HG02973 (cell line): ENCODE measurements around the gene EPB41L3.
"Not testable (repeated sequence)": the region's sequence is repeated elsewhere in the genome, so short reads cannot be mapped to it uniquely, and the experiment has no call there.

Source experiments
- ATAC-seq: cut with Tn5 transposase; IDR thresholded peaks from one replicate; pipeline ENCODE4 v1.9.1; 2021; ENCODE audit warnings: moderate library complexity; ENCODE audit not compliant: unreplicated experiment

The EPB41L3 gene

DNA sequence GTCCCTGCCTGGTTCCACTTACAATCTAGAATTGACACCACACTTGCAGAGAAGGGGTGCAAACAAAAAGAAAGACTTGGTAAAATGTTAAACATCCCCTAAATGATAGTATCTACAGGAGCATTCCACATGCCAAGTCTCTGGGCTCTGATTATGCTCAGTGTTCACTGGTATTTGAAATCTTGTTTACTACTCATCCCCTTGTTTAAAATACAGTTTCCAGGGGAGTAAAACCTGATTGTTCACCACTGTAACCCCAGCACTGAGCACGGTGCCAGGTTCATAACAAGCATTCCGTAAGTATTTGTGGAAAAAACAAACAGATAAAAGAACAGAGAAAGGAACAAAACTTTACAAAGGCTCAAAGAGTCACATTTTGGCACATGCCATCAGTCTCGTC, 11.7 kb downstream of the EPB41L3 start:
- ATAC-seq, result no peak

DNA sequence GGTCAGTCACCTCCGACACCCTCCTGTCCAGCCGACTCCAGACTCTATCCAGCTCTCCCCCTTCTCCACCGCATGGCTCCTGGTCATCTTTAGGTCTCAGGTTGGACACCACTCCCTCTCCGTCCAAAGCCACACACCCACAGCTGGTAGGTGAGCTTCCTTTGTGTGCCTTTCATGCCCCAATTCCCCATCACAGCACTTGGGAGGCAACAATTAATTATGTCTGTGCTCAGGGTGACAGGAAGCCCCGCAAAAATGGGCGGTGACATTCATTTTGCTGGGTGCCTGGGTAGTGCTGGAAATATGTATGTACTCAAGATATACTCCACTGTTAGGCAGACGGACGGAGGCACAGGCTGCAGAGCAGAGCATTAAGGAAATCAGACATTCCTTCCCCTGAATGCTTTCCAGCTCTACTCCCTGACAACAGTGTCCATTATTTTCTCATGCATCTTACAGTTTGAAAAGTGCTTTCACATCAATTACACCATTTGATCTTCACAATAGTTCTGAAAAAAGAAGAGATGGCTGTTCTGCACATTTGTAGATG, 13.1 kb downstream of the EPB41L3 start:
- ATAC-seq, result no peak

DNA sequence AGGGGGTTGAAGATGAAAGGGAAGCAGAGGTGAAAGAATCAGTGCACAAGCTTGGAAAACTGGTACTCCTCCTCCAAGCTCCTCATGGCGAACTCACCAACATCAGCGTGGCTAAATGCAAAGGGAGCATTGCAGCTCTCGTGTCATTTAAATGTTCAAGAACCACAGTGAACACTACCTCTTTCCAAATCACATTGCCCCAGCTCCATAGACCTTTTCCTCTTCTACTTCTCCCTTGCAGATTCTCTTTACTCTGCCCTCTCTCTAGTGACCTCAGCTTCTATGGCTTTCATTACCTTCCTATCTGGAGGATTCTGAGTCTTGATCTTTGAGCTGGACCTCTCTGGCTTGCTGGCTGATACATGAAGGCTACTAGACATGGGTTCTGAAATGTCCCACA, 14.3 kb downstream of the EPB41L3 start:
- no peak for ATAC-seq

DNA sequence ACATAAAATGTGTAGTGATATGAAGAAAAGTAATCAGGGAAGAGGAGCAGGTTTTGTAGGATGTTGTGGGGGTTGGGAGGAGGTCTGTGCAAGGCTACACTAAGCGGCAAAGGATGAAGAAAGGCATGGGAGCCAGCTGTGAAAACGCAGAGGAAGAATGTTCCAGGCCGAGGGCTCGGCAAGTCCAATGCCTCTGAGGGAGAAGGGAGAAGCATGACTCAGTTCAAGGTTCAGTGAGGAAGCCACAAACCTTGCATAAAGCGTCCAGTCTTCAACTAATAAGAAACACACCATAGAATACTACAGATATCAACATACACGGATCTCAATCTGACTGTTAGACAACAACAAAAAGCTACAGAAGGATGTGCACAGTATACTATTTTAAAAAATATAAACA, 16.2 kb downstream of the EPB41L3 start:
- ATAC-seq, result no peak

DNA sequence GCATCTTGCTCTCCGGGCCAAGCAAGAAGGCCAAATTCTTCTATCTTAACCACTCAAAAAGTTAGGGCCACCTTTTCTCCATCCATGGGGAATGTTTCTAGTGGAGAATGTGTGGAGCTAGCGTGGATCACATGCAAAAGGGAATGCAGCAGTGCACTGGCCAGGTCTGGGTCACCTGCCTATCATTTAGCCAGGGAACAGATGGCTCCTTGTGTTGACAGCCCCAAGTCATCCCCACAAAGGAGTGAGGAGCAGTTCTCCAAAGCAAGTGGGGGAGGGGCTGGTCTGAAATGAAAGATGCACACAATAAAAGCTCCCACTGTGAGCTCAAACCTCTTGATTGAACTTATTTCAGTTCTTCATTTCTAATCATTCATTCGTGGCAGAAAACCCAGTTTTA, 19.1 kb downstream of the EPB41L3 start:
- ATAC-seq, result no peak

DNA sequence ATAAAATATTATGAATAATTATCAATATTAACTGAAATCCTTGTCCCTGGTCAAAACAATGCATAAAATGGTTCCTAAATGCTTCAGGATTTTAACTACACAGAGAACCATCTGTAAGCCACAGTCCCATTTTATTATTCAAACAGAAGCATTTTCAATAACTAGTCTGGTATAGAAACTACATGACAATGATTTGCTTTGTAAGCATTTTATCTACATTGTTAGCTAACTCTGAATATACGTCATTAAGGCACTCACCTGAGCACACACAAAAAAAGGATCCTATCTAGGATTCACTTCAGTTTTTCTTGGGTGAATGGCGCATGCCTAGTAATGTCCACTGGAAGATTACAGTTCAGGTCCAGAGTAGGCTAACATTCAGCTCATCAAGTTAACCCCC, 22.8 kb downstream of the EPB41L3 start:
- no peak for ATAC-seq

DNA sequence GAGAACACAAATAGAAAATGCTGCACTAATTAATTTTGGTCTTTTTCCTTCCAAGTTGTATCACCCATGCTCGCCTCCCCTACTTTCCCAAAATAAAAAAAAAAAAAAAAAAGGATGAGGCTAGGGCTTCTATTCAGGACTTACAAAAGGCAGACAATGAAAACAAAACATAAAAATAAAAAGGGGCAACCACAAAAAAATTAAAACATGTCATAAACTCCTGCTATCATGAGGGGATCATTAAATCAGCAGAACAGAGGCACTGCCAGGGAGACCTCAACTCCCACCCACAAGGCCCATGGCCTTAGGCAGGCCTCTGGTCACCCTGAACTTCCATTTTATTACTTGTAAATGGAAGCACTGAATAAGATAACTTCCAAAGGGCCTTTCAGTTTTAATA, 23.3 kb downstream of the EPB41L3 start:
- ATAC-seq, result no peak

DNA sequence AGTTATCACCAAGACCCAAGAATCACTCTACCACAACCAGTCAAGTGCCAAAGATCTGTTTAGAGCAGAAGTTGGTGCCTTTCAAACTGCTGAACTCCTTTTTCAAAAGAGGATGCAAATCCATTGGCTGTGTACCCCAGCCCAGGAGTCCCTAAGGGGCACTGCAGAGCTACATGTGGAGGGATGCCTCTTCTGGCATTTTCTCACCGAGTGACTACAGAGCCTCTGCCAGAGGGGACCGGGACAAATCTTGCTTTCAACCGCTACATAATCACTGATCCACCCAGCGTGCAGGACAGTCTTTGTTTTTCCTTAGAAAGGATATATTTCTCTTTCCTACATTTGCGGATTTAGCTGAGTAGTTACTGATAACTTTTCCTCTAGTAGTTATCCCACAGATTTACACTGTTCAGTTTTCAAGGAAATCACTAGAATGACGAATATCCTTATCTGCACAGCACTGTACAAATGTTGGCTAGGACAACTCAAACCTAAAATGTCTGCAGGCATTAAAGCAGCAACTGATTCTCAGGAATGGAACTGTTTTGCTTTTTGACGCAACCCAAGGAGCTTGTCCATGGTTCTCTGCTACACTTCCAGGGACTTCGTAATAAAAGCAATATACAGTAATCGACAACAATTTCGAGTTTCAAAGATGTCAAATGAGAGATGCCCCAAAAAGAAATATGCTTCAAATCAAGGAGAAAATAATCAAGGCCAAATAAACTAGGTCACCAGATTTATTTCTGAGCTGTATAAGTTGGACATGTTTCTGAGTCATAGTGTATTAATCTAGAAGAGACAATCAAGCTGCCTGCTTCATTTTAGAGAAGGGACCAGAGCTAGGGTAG, 24.1 kb downstream of the EPB41L3 start:
- ATAC-seq, result no peak

DNA sequence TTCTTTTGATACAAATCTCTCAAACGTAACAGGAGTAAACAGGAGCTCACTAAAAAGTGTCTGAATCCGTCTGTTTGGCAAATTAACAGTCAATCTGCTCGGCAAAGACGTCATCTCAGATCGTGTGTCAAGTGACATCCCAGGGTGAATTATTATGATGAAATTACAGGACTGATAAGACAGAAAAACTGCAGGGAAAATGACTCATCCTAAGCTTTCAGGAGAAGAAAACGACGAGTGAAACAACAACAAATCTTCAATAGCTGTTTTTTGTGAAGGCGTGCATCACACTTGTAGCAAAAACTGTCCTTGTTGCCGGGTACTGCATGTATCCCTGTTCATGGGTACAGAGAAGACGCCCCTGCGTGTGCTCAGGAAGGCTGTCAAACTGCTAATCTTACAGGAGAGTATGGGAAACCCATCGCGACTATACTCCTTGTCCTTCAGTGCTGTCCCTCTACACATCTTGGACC, 24.9 kb downstream of the EPB41L3 start:
- ATAC-seq, result no peak

DNA sequence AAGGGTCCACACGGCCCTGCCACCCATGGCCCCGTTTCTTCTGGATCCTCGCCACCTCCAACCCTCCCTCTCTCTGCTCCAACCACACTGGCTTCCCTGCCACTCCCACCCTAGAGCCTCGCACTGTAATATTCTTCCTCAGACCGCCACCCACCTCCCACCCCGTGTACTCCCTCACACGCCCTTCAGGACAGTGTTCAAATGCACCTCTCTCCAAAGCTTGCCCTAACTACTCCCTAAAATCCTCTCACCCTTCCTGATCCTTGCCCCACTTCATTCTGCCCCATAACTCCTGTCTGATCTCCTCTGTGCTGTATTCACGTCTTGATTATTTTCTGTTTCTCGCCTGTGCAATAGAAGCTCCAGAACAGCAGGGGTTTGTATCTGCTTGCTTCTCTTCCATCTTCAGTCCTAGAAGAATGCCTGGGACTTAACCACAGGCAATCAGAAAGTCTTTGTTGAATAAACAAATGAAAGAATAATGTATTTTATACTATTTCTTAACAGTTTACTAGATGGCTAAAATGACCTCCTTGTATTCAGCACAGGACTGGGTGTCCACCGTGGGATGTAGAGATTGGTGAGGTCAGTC, 25.5 kb downstream of the EPB41L3 start:
- no peak for ATAC-seq

DNA sequence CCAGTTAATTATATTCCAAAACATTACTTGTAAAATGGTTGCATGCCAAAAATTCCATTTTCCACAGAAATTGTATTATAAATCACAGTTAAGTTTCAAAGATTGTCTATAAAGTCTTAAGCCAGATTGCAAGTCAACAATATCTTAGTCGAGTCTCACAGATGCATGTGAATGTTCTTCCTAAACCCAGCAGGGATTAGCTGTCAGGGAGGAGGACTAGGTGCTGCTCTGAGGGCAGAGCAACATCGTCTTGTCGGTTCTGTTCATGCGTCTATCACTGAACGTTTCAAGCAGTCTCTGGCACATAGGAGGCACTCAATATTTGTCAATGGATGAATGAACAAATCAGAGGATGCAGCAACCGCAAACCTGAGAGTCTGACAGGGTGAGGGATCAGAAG, 27.0 kb downstream of the EPB41L3 start:
- no peak for ATAC-seq

DNA sequence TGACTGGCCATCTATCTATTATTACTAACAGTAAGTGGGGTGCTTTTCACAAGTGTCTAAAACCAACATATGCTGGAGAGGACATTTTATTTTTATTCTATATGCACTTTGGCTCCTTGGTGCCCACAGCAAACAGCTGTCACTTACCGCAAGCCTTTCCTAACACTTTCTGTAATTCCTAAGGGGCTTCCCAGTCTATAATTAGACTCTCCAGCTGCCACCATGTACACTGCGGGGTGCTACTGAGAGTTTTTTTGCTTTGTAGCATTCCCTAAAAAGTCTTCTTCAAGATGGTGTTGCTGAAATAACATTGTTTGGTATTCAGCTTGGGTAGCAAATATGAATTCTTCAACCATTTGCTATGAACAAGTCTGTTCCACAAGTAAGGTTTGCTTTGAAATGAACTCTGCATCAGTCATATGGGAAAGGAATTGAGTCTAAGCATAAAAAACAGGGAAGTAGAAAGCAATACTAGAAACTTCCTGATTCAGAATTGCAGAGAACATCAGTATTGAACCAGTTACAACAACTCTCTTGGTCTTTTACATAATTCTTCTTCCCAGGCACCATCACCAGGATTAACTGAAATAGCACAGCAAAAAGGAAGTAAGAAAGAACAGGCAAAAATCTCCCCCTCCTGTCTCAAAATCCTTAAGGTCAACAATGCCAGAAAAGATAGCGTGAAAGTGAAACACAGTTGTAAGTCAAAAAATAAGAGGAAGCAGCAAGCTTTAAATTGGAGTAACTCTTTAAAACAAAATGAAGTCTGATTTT, 28.6 kb downstream of the EPB41L3 start:
- ATAC-seq, result no peak

DNA sequence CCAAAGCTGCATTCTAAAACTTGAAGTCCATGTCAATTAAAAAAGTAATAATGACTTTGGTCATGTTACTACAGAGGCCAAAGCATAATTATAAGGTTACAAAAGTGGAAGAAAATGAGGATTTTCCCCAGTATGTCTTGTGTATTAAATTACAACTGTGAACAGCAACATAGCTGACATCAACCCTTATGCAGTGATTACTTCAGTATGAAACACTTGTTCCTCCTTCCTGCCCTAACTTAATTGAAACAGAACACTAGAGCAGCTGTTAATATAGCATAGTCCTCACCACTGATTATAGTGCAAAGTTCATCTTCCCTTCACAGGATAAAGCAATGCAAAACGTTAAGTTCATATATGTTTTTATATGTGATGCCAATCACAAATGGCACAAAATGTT, 29.9 kb downstream of the EPB41L3 start:
- ATAC-seq, result no peak

DNA sequence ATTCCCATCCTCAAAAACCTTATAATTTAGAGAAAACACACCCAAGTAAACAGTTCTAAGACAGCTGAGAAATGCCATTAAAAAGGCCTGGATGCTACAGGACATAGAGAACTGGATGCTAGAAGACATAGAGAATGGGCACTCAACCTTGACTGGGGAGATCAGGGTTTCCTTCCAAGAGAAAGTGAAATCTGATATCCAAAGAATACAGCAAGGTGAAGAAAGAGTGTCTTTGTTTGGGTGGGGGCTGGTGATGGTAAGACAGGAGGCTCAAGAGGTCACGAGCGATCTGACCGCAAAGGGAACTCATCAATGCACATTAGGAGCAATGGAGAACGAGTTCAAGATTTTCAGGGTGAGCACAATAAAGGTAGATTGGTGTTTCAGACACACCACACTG, 31.6 kb downstream of the EPB41L3 start:
- no peak for ATAC-seq

DNA sequence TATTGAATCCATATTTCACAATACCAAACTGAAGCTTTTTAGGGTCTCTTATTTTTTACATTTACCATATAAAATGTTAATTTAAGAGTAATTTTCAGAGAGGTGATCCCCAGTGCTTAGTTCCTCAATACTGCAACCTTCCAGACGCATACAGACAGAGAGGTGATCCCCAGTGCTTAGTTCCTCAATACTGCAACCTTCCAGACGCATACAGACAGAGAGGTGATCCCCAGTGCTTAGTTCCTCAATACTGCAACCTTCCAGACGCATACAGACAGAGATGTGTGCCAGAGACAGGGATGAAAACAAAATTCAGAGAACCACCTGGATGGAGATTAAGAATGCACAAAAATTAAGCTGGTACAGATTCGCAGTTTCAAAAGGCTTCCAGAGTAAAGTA, 32.3 kb downstream of the EPB41L3 start:
- not testable (repeated sequence) for ATAC-seq

DNA sequence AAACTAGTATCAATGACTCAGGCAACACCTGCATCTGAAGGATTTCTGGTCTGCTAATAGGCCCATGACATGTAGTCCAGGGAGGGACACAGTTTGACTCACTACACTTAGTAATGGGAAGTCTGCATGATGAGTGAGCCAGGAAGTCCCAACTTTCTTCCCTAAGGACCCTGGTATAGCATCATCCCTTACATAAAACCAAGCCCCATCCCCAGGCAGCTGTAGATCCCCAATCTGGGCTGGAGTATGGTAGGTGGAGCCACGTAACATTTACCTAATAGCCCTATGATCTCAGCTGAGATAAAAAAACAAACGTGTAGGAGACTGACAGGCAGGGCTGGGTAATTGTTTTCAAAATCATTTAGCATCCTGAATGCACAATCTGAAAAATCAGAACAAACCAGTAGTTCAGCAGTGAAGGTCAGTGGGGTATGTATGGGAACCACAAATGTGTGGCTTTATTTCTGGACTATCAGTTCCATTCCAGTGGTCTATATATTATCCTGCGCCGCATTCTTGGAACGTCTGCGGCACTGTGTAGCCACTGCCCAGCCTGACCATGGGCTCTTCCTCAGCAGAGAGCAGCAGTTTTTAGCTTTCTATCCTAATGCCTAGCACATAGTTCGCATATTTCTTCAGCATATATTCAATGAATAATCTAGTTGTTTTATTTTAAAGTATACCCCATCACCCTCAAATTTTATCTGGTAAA, 33.5 kb downstream of the EPB41L3 start:
- ATAC-seq, result no peak

DNA sequence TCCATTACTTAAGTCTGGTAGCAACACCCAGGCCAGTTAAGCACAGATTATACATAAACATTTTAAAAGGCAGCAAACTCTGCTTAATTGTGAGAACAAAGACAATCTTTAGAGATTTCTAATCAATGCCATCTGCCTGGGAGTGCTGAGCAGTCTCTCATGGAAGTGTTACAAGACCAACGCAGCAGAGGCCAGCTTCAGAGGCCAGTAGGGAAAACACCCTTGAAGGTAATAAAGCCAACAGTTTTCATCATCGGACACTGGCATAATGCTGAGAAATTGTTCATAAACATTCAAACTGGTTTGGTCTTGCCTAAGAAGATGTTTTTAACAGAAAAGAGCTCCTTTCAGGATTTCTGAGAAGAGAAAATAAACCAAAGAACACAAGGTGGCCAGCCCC, 35.0 kb downstream of the EPB41L3 start:
- ATAC-seq, result no peak

DNA sequence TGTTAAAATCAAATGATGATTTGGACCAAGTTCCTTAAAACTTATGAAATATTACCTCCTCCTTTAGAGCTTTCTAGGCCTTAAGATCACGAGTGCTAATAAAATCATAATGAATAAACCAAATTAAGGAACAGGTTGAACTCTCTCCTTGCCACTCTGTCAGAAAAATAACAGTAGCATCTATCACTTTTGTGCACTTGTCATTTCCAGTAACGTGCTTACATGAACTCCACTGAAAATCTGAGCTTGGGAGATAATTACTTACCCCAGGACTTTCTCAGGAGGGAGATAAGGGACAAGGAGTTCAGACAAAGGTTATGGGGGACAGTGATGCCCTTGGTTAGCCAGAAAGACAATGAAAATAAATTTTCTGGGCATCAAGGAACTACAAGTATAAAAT, 36.0 kb downstream of the EPB41L3 start:
- ATAC-seq, result no peak

DNA sequence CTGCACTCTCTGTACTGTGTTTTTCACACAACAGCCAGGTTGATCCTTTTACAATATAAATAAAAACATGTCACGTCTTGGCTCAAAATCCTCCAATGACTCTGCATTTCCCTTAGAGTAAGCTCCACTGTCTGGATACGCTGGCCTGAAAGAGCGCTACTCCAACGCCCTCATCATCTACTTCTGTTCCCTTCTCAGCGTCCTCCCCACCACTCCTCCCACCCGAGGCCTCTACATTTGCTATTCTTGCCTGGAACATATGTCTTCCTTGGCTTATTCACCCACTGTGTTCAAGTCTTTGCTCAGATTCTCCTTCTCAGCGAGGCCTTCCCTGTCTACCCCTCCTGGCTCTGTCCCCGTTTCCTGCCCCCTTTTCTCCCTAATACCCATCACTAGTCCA, 37.6 kb downstream of the EPB41L3 start:
- no peak for ATAC-seq

DNA sequence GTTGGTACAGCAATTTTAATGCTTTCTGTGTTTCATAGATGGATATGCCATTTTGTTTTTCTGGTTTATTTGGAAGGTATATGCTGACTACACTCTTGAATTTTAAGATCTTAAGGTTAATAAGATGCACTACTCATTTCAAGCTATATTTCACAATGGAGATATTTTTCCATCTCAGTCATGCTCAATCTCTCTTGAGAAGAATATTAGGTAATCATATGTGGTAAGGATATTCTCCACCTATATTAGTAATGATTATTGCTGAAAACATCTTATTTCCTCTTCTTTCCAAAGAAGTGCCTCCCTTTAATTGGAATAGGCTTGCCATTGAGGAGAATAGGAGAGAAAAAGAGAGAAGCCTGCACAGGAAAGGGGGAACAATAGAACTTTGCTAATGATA, 40.1 kb downstream of the EPB41L3 start:
- ATAC-seq, result no peak
